GM18499 (cell line): ENCODE measurements around the gene CTIF.
"Not testable (repeated sequence)": the region's sequence is repeated elsewhere in the genome, so short reads cannot be mapped to it uniquely, and the experiment has no call there.

Experiments used
- ATAC-seq: cut with Tn5 transposase; IDR thresholded peaks from one replicate; pipeline ENCODE4 v1.9.1; 2021; ENCODE audit warnings: moderate number of reproducible peaks; ENCODE audit not compliant: insufficient read depth, unreplicated experiment

The CTIF gene

GRCh38 chr18:48638451-48638850, 99.6 kb downstream of the CTIF start:
- no peak for ATAC-seq

GRCh38 chr18:48638896-48639771, 100.3 kb downstream of the CTIF start:
- ATAC-seq, result no peak

- ATAC-seq, result no peak
Observed at GRCh38 chr18:48639772-48640432, 101.1 kb downstream of the CTIF start.

- ATAC-seq, result no peak
Observed at GRCh38 chr18:48640566-48641270, 101.9 kb downstream of the CTIF start.

- no peak for ATAC-seq
Observed at GRCh38 chr18:48641981-48642380, 103.2 kb downstream of the CTIF start.

- no peak for ATAC-seq
Observed at GRCh38 chr18:48642503-48642902, 103.7 kb downstream of the CTIF start.

GRCh38 chr18:48643262-48643661, 104.4 kb downstream of the CTIF start:
- no peak for ATAC-seq

- ATAC-seq, result no peak
Observed at GRCh38 chr18:48644029-48644428, 105.2 kb downstream of the CTIF start.

- ATAC-seq, result no peak
Observed at GRCh38 chr18:48645427-48646002, 106.7 kb downstream of the CTIF start.

- no peak for ATAC-seq
Observed at GRCh38 chr18:48646976-48647375, 108.1 kb downstream of the CTIF start.

- no peak for ATAC-seq
Observed at GRCh38 chr18:48649231-48649630, 110.4 kb downstream of the CTIF start.

- ATAC-seq, result not testable (repeated sequence)
Observed at GRCh38 chr18:48654591-48654990, 115.8 kb downstream of the CTIF start.

- no peak for ATAC-seq
Observed at GRCh38 chr18:48655508-48655907, 116.7 kb downstream of the CTIF start.

GRCh38 chr18:48656176-48656575, 117.3 kb downstream of the CTIF start:
- no peak for ATAC-seq

- no peak for ATAC-seq
Observed at GRCh38 chr18:48656582-48656981, 117.8 kb downstream of the CTIF start.

- no peak for ATAC-seq
Observed at GRCh38 chr18:48657447-48658120, 118.8 kb downstream of the CTIF start.

- ATAC-seq, result no peak
Observed at GRCh38 chr18:48658721-48659120, 119.9 kb downstream of the CTIF start.

- no peak for ATAC-seq
Observed at GRCh38 chr18:48659188-48660009, 120.6 kb downstream of the CTIF start.
